Psoas muscle (tissue), 8 donors: Measurements from ENCODE around the gene C3orf20. TPM values are rescaled to one million over a fixed set of nuclear protein-coding genes. Genes with fewer than 3 reads are reported as not detected.

Source experiments
- ATAC-seq, 4 donors: fragments of 200-7000 bp; cut with Tn5 transposase; one replicate each; pipeline ENCODE4 v1.9.1; 2020; ENCODE audit warnings: moderate library complexity in 3 of 4, mild to moderate bottlenecking in 2 of 4
- DNase-seq, 2 donors: peaks; one replicate each; pipeline ENCODE4 v3.0.0-alpha.2; 2020
- H3K27ac ChIP-seq: fragments of 200-600 bp; one replicate; pipeline ENCODE4 v1.8.0; 2022
- H3K27me3 ChIP-seq, 3 donors: fragments of 200-600 bp in 1 of 3; one replicate each; pipeline versions ENCODE4 v1.6.1 to v1.8.0; 2013 to 2022; ENCODE audit warnings: low read length in 2 of 3, mild to moderate bottlenecking in 2 of 3, moderate library complexity in 1 of 3; ENCODE audit not compliant: insufficient read depth in 3 of 3
- H3K36me3 ChIP-seq, 2 donors: fragments of 200-600 bp in 1 of 2; one replicate each; pipeline versions ENCODE4 v1.6.1 to v1.8.0; 2013 to 2022; ENCODE audit warnings: low read depth in 1 of 2, mild to moderate bottlenecking in 1 of 2, moderate library complexity in 1 of 2; ENCODE audit not compliant: insufficient read depth in 1 of 2
- H3K4me1 ChIP-seq: fragments of 200-600 bp; one replicate; pipeline ENCODE4 v1.8.0; 2022
- H3K4me3 ChIP-seq: fragments of 200-600 bp; one replicate; pipeline ENCODE4 v1.8.0; 2022; ENCODE audit warnings: mild to moderate bottlenecking
- H3K9me3 ChIP-seq: fragments of 200-600 bp; one replicate; pipeline ENCODE4 v1.8.0; 2022
- CTCF ChIP-seq: fragments of 200-600 bp; IDR thresholded peaks from one replicate; pipeline ENCODE4 v1.8.0; 2022; ENCODE audit warnings: antibody characterized with exemption
- WGBS, 3 donors: extraction: QIAGEN DNeasy Blood & Tissue Kit; methylation state at CpG; one replicate each; pipeline versions ENCODE4 v1.1.6 to v1.1.7; 2013; 5-methylcytosine and 5-hydroxymethylcytosine counted together
- intact Hi-C, 2 donors: fragments of 100-400 bp; cut with DNase I; formaldehyde crosslinking; loops; one replicate each; pipeline versions ENCODE4 v1.11.0 to v1.14.2; 2022
- polyA plus RNA-seq, 3 donors: library from polyadenylated mRNA; stranded (reverse); fragments of 200-250 nt; gene quantifications; one replicate each; pipeline ENCODE4 v1.2.3, GENCODE V29; 2013
- total RNA-seq, 4 donors: library from RNA; stranded (reverse); fragmentation: NEBNext Ultra II Directional in 2 of 4; extraction: Animal tissue kit (Norgen Biotek cat#: 25700) in 2 of 4; gene quantifications; one replicate each; pipeline versions ENCODE4 v1.2.1 to v1.2.4, GENCODE V29; 2021 to 2023
- donor health status: healthy with polysubstance abuse.
- donor health status: DM: no; HTN: no; CAD: no; lungs with moderate emphysema.
- donor health status: Bipolar disorder and iron deficiency.
- donor health status: healthy.
- donor health status: DM: yes; HTN: yes; CAD: no.
- donor health status: DM: no; HTN: no; CAD: no.
- donor health status: DM: no; HTN: no; CAD: no.
- donor health status: DM: yes; HTN: yes; CAD: no.

The C3orf20 gene
- total and polyA plus RNA-seq, 7 donors: 0.01 to 0.38 (median 0.09) TPM; not detected in 2

- Histone ChIP-seq H3K27ac (no peak overlapping the region), H3K9me3 (no peaks in the 10 kb centered on the region), H3K36me3 (no peaks in the 10 kb centered on the region), H3K27me3 (no peaks in the 10 kb centered on the region), H3K4me3 (no peak overlapping the region), H3K4me1 (no peaks in the 10 kb centered on the region)
- 38 to 62% (median 45%) methylated on average over 6 of the region's 6 CpGs for WGBS, 3 donors
- DNase-seq: no peak
- ATAC-seq: no peak
- intact Hi-C loops: no loop called here
- no peak for TF ChIP-seq CTCF
Observed at GRCh38 chr3:14768881-14769280, 93.9 kb downstream of the C3orf20 start.

DNA sequence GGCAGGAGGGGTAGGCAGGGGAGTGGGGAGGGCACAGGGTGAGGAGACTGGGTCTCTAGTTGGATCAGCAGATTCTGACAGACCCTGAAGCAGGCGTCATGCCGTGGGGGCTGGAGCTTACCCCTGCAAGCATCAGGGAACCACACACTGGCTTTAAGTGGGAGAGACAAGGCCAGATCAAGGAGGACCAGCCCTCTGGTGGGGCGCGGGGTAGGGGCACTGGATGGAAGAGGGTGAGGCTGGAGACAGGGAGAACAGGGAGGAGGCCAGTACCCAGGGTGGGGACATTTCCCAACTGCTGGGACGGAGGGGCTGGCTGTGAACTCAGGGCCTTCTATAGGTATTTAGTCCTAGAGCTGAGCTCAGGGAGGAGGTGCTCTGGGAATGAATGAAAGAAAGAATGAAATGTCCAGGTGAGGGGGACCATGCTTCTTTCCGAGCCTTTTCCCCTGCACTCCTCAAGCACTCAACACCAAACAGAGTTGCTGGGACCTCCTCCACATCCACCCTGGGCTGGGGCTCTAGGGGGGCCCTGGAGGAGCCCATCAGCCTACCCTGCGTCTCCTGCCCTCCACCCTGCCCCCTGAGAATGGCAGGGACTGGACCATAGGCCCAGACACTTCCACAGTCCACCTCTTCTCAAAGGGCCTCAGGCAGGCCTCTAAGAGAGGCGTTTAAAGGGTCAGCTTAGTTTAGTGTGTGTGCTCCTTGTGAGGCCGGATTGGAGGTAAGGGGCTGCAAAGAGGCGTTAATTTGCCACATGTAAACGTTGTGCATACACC, 94.8 kb downstream of the C3orf20 start:
- intact Hi-C loops: no loop called here
- Histone ChIP-seq H3K9me3 (no peaks in the 10 kb centered on the region), H3K27ac (no peak overlapping the region), H3K4me3 (no peak overlapping the region), H3K27me3 (no peaks in the 10 kb centered on the region), H3K4me1 (no peaks in the 10 kb centered on the region), H3K36me3 (no peaks in the 10 kb centered on the region)
- WGBS, 3 donors: 91 to 95% (median 92%) methylated on average over 11 of the region's 11 CpGs
- DNase-seq: no peak
- TF ChIP-seq CTCF: no peak
- no peak for ATAC-seq

- 93 to 97% (median 95%) methylated on average over 7 of the region's 7 CpGs for WGBS, 3 donors
- ATAC-seq: no peak
- intact Hi-C loops: no loop called here
- TF ChIP-seq CTCF: no peak
- H3K4me1 ChIP-seq: no peaks in the 10 kb centered on the region
- no peak for DNase-seq
- no peaks in the 10 kb centered on the region for H3K36me3 ChIP-seq
- H3K27ac ChIP-seq: no peak overlapping the region
- H3K4me3 ChIP-seq: no peak overlapping the region
- H3K27me3 ChIP-seq: no peaks in the 10 kb centered on the region
- no peaks in the 10 kb centered on the region for H3K9me3 ChIP-seq
Observed at GRCh38 chr3:14770591-14770990, 95.7 kb downstream of the C3orf20 start.

- no peak for TF ChIP-seq CTCF
- DNase-seq (no peak), ATAC-seq (no peak)
- H3K4me3 ChIP-seq: no peak overlapping the region
- H3K36me3 ChIP-seq: no peaks in the 10 kb centered on the region
- H3K27me3 ChIP-seq: no peaks in the 10 kb centered on the region
- intact Hi-C loops: no loop called here
- H3K27ac ChIP-seq: no peak overlapping the region
- H3K9me3 ChIP-seq: no peaks in the 10 kb centered on the region
- 88% methylated on average over 18 of the region's 18 CpGs for whole genome bisulfite sequencing, 3 donors
- H3K4me1 ChIP-seq: no peaks in the 10 kb centered on the region
Observed at GRCh38 chr3:14771593-14772497, 96.9 kb downstream of the C3orf20 start.
